WTC11 (cell line): ENCODE results near the gene PRDX1. TPM values are rescaled to one million over a fixed set of nuclear protein-coding genes. Genes with fewer than 3 reads are reported as not detected.

Experiments
- ATAC-seq: fragments of 200-7000 bp; cut with Tn5 transposase; 2 replicates; pipeline ENCODE4 v1.10.0; 2021; ENCODE audit warnings: mild to moderate bottlenecking, moderate library complexity
- CTCF ChIA-PET: fragments of 300-600 bp; sonication (Branson Sonifier 250); formaldehyde crosslinking; loops from one replicate; lab custom pipeline; 2021; ENCODE audit warnings: antibody characterized with exemption; lab: Charles Lee
- POLR2A ChIA-PET: fragments of 350-600 bp; sonication (Branson Sonifier 250); formaldehyde crosslinking; loops from one replicate; lab custom pipeline; 2021; ENCODE audit warnings: antibody characterized with exemption; lab: Charles Lee
- DNase-seq: peaks from one replicate; pipeline ENCODE4 v3.0.0; 2021; ENCODE audit warnings: low spot score
- H3K27ac Mint-ChIP-seq: 2 replicates; pipeline ENCODE4 v1.8.0; 2021; ENCODE audit warnings: mixed read lengths
- H3K27me3 Mint-ChIP-seq: 2 replicates; pipeline ENCODE4 v1.8.0; 2021; ENCODE audit warnings: low read depth, mild to moderate bottlenecking, moderate library complexity, mixed read lengths
- H3K36me3 Mint-ChIP-seq: 2 replicates; pipeline ENCODE4 v1.8.0; 2021; ENCODE audit warnings: mixed read lengths
- H3K4me1 Mint-ChIP-seq: 2 replicates; pipeline ENCODE4 v1.8.0; 2022; ENCODE audit warnings: mixed read lengths
- H3K4me3 Mint-ChIP-seq: 2 replicates; pipeline ENCODE4 v1.8.0; 2021; ENCODE audit warnings: mild to moderate bottlenecking, moderate library complexity, mixed read lengths
- H3K9me3 Mint-ChIP-seq: 2 replicates; pipeline ENCODE4 v1.8.0; 2021; ENCODE audit warnings: mixed read lengths
- ARID4B ChIP-seq: sonication (generic); formaldehyde crosslinking; IDR thresholded peaks from 2 replicates; pipeline ENCODE4 v1.8.0; 2023; ENCODE audit warnings: missing genetic modification reagents, mild to moderate bottlenecking, borderline replicate concordance
- CBFB ChIP-seq: sonication (generic); formaldehyde crosslinking; IDR thresholded peaks from 2 replicates; pipeline ENCODE4 v1.8.1; 2022; ENCODE audit warnings: mild to moderate bottlenecking, low read depth, missing genetic modification reagents
- ERG ChIP-seq: fragments of 250-450 bp; sonication (Bioruptor Pico); IDR thresholded peaks from 2 replicates; pipeline ENCODE4 v1.8.0; 2021; ENCODE audit warnings: mild to moderate bottlenecking
- GTF2I ChIP-seq: fragments of 250-450 bp; sonication (Bioruptor Pico); conservative IDR thresholded peaks from 2 replicates; pipeline ENCODE4 v1.4.0; 2021; ENCODE audit warnings: mild to moderate bottlenecking
- IRF2 ChIP-seq: sonication (generic); formaldehyde crosslinking; IDR thresholded peaks from 2 replicates; pipeline ENCODE4 v1.8.0; 2022; ENCODE audit warnings: low read depth, missing genetic modification reagents, borderline replicate concordance
- JUN ChIP-seq: sonication (generic); formaldehyde crosslinking; IDR thresholded peaks from 2 replicates; pipeline ENCODE4 v1.8.0; 2023; ENCODE audit warnings: mild to moderate bottlenecking, missing genetic modification reagents
- MLX ChIP-seq: sonication (generic); formaldehyde crosslinking; IDR thresholded peaks from 2 replicates; pipeline ENCODE4 v1.8.1; 2023; ENCODE audit warnings: mild to moderate bottlenecking, missing genetic modification reagents, moderate library complexity
- USF1 ChIP-seq: sonication (generic); formaldehyde crosslinking; IDR thresholded peaks from 2 replicates; pipeline ENCODE4 v1.8.0; 2022; ENCODE audit warnings: mild to moderate bottlenecking, missing genetic modification reagents
- ZNF416 ChIP-seq: fragments of 250-450 bp; sonication (Bioruptor Pico); IDR thresholded peaks from 2 replicates; pipeline ENCODE4 v1.9.0; 2021; ENCODE audit warnings: mild to moderate bottlenecking, inconsistent platforms
- ZNF423 ChIP-seq: fragments of 250-450 bp; sonication (Bioruptor Pico); IDR thresholded peaks from 2 replicates; pipeline ENCODE4 v2.1.2; 2022; ENCODE audit warnings: mild to moderate bottlenecking, moderate library complexity
- ZSCAN18 ChIP-seq: fragments of 250-450 bp; sonication (Bioruptor Pico); IDR thresholded peaks from 2 replicates; pipeline ENCODE4 v2.1.2; 2022; ENCODE audit warnings: mild to moderate bottlenecking, moderate library complexity
- total RNA-seq: library from RNA; stranded (reverse); gene quantifications from 3 replicates; pipeline ENCODE4 v1.2.3, GENCODE V29; 2021
- TF ChIP-seq, protein P1 (sequence below): sonication (generic); formaldehyde crosslinking; IDR thresholded peaks from 2 replicates; pipeline ENCODE4 v1.8.0; 2022; ENCODE audit warnings: missing genetic modification reagents
- TF ChIP-seq, protein P2 (sequence below): fragments of 250-450 bp; sonication (Bioruptor Pico); IDR thresholded peaks from 2 replicates; pipeline ENCODE4 v1.9.0; 2021; ENCODE audit warnings: mild to moderate bottlenecking

PRDX1 gene
- total RNA-seq, 1 experiment from 2014 or later, result 1,197 TPM

DNA sequence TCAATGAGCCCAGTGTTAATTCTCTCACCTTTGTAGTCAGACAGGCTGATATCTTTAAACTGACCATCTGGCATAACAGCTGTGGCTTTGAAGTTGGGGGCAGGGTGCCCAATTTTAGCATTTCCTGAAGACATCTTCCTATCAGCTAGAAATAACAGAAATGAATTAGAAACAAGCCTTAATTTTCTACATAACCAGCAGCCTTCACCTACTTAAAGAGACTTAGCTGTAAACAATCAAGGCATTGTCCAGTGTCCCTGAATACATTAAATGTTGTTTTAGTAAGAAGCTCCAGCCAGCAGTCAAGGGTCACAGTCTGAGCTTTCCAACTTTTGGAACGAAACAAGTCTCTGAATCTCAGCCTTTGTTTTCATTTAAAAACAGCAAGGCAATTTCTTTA is 2.8 kb downstream of the PRDX1 start:
- no peak for ATAC-seq

More for the DNA sequence above, 2.8 kb downstream of the PRDX1 start:
- peaks cover 33% of the 10 kb centered on the region for H3K4me1 Mint-ChIP-seq
- H3K9me3 Mint-ChIP-seq, result no peaks in the 10 kb centered on the region
- peak overlapping the region; percentile 95 for H3K4me3 Mint-ChIP-seq
- no peaks in the 10 kb centered on the region for H3K27me3 Mint-ChIP-seq
- TF ChIP-seq, protein P1, sequence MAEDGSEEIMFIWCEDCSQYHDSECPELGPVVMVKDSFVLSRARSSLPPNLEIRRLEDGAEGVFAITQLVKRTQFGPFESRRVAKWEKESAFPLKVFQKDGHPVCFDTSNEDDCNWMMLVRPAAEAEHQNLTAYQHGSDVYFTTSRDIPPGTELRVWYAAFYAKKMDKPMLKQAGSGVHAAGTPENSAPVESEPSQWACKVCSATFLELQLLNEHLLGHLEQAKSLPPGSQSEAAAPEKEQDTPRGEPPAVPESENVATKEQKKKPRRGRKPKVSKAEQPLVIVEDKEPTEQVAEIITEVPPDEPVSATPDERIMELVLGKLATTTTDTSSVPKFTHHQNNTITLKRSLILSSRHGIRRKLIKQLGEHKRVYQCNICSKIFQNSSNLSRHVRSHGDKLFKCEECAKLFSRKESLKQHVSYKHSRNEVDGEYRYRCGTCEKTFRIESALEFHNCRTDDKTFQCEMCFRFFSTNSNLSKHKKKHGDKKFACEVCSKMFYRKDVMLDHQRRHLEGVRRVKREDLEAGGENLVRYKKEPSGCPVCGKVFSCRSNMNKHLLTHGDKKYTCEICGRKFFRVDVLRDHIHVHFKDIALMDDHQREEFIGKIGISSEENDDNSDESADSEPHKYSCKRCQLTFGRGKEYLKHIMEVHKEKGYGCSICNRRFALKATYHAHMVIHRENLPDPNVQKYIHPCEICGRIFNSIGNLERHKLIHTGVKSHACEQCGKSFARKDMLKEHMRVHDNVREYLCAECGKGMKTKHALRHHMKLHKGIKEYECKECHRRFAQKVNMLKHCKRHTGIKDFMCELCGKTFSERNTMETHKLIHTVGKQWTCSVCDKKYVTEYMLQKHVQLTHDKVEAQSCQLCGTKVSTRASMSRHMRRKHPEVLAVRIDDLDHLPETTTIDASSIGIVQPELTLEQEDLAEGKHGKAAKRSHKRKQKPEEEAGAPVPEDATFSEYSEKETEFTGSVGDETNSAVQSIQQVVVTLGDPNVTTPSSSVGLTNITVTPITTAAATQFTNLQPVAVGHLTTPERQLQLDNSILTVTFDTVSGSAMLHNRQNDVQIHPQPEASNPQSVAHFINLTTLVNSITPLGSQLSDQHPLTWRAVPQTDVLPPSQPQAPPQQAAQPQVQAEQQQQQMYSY (CRISPR knock-in tag), result no peak
- TF ChIP-seq, protein P2, sequence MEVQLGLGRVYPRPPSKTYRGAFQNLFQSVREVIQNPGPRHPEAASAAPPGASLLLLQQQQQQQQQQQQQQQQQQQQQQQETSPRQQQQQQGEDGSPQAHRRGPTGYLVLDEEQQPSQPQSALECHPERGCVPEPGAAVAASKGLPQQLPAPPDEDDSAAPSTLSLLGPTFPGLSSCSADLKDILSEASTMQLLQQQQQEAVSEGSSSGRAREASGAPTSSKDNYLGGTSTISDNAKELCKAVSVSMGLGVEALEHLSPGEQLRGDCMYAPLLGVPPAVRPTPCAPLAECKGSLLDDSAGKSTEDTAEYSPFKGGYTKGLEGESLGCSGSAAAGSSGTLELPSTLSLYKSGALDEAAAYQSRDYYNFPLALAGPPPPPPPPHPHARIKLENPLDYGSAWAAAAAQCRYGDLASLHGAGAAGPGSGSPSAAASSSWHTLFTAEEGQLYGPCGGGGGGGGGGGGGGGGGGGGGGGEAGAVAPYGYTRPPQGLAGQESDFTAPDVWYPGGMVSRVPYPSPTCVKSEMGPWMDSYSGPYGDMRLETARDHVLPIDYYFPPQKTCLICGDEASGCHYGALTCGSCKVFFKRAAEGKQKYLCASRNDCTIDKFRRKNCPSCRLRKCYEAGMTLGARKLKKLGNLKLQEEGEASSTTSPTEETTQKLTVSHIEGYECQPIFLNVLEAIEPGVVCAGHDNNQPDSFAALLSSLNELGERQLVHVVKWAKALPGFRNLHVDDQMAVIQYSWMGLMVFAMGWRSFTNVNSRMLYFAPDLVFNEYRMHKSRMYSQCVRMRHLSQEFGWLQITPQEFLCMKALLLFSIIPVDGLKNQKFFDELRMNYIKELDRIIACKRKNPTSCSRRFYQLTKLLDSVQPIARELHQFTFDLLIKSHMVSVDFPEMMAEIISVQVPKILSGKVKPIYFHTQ (CRISPR knock-in tag), result no peak
- TF ChIP-seq JUN (CRISPR knock-in tag) (no peak), ZSCAN18 (CRISPR knock-in tag) (no peak), CBFB (CRISPR knock-in tag) (no peak), IRF2 (CRISPR knock-in tag) (no peak), ZNF416 (no peak), ERG (no peak), ARID4B (CRISPR knock-in tag) (no peak), MLX (no peak), GTF2I (CRISPR knock-in tag) (no peak), USF1 (CRISPR knock-in tag) (no peak), ZNF423 (no peak)
- H3K36me3 Mint-ChIP-seq, result peaks cover 54% of the 10 kb centered on the region
- H3K27ac Mint-ChIP-seq, result peak overlapping the region; percentile 87
- POLR2A ChIA-PET, result interaction anchor here (0.9 to 2.4 kb wide), 2 partner anchors 11 to 32 kb away, joined by 4 to 16 read pairs; partner anchors contain the start of gene AKR1A1
- CTCF ChIA-PET, result interaction anchor here (1.1 kb wide), 1 partner anchor 19 kb away, joined by 4 read pairs; the partner anchor contains the start of genes CCDC163 and MMACHC
- DNase-seq, result no peak
